Loucy (cell line): Measurements from ENCODE around the gene SORT1.

ENCODE experiments used
- H2AFZ ChIP-seq: fragments of 200-600 bp; sonication (generic); 2 replicates; pipeline ENCODE4 v1.6.0; 2016; ENCODE audit warnings: antibody characterized with exemption, mild to moderate bottlenecking, low read length, moderate library complexity
- H3F3A ChIP-seq: fragments of 200-600 bp; 2 replicates; pipeline ENCODE4 v1.6.0; 2016; ENCODE audit warnings: antibody characterized with exemption, low read depth, mild to moderate bottlenecking
- H3K27me3 ChIP-seq: fragments of 200-600 bp; sonication (generic); 2 replicates; pipeline ENCODE4 v1.6.1; 2014; ENCODE audit warnings: low read length, mild to moderate bottlenecking; ENCODE audit not compliant: insufficient read depth, poor library complexity, severe bottlenecking
- H3K36me3 ChIP-seq: fragments of 200-600 bp; sonication (generic); 2 replicates; pipeline ENCODE4 v1.6.1; 2016; ENCODE audit warnings: low read length; ENCODE audit not compliant: insufficient read depth
- H3K4me1 ChIP-seq: fragments of 200-600 bp; sonication (generic); 2 replicates; pipeline ENCODE4 v1.5.1; 2014; ENCODE audit warnings: low read length, mild to moderate bottlenecking; ENCODE audit not compliant: insufficient read depth, poor library complexity, severe bottlenecking
- H3K4me2 ChIP-seq: fragments of 200-600 bp; sonication (generic); 2 replicates; pipeline ENCODE4 v1.6.0; 2014; ENCODE audit warnings: antibody characterized with exemption, low read length, low read depth, mild to moderate bottlenecking; ENCODE audit not compliant: poor library complexity, severe bottlenecking
- H3K4me3 ChIP-seq: fragments of 200-600 bp; sonication (generic); 2 replicates; pipeline ENCODE4 v1.5.1; 2014; ENCODE audit warnings: low read length, mild to moderate bottlenecking, mixed read lengths; ENCODE audit not compliant: poor library complexity, severe bottlenecking
- H3K79me2 ChIP-seq: fragments of 200-600 bp; sonication (generic); 2 replicates; pipeline ENCODE4 v1.6.1; 2014; ENCODE audit warnings: low read length; ENCODE audit not compliant: insufficient read depth
- H3K9ac ChIP-seq: fragments of 200-600 bp; sonication (generic); 2 replicates; pipeline ENCODE4 v1.6.0; 2014; ENCODE audit warnings: mild to moderate bottlenecking, low read depth, low read length, moderate library complexity; ENCODE audit not compliant: poor library complexity, severe bottlenecking
- H3K9me2 ChIP-seq: fragments of 200-600 bp; sonication (generic); replicated peaks from 2 replicates; pipeline ENCODE4 v1.6.1; 2016; ENCODE audit warnings: low read depth, low read length, mixed read lengths
- H3K9me3 ChIP-seq: fragments of 200-600 bp; sonication (generic); 2 replicates; pipeline ENCODE4 v1.6.1; 2014; ENCODE audit warnings: mild to moderate bottlenecking, antibody characterized with exemption, low read length, low read depth; ENCODE audit not compliant: insufficient read depth
- H4K20me1 ChIP-seq: fragments of 200-600 bp; sonication (generic); 2 replicates; pipeline ENCODE4 v1.6.0; 2014; ENCODE audit warnings: antibody characterized with exemption, low read length, mild to moderate bottlenecking; ENCODE audit not compliant: insufficient read depth, poor library complexity, severe bottlenecking
- CTCF ChIP-seq: fragments of 200-600 bp; sonication (generic); conservative IDR thresholded peaks from 2 replicates; pipeline ENCODE4 v1.5.1; 2014; ENCODE audit warnings: mild to moderate bottlenecking, antibody characterized with exemption, low read length
- EZH2phosphoT487 ChIP-seq: fragments of 200-600 bp; IDR thresholded peaks from 2 replicates; pipeline ENCODE4 v1.6.1; 2018; ENCODE audit warnings: antibody characterized with exemption, mild to moderate bottlenecking, moderate library complexity, borderline replicate concordance

SORT1 gene

GRCh38 chr1:109381573-109381972 lies 16.1 kb downstream of the SORT1 start:
- no peaks in the 10 kb centered on the region for H3K36me3 ChIP-seq
- no peaks in the 10 kb centered on the region for H3K9me3 ChIP-seq

GRCh38 chr1:109379907-109380306 lies 17.8 kb downstream of the SORT1 start:
- Histone ChIP-seq H3K9ac (no peak overlapping the region), H3K9me3 (no peaks in the 10 kb centered on the region), H3F3A (no peaks in the 10 kb centered on the region), H3K79me2 (peaks cover 46% of the 10 kb centered on the region), H3K4me1 (peaks cover 4% of the 10 kb centered on the region), H3K4me2 (no peak overlapping the region), H3K36me3 (no peaks in the 10 kb centered on the region), H2AFZ (no peak overlapping the region), H3K9me2 (no peaks in the 10 kb centered on the region), H4K20me1 (peaks cover 5% of the 10 kb centered on the region), H3K4me3 (no peak overlapping the region), H3K27me3 (no peaks in the 10 kb centered on the region)
- TF ChIP-seq EZH2phosphoT487: no peak
- no peak for TF ChIP-seq CTCF

More at GRCh38 chr1:109381573-109381972, 16.1 kb downstream of the SORT1 start:
- Histone ChIP-seq H3K4me2 (no peak overlapping the region), H2AFZ (no peak overlapping the region), H3F3A (no peaks in the 10 kb centered on the region), H3K9me2 (no peaks in the 10 kb centered on the region), H3K9ac (no peak overlapping the region), H4K20me1 (peaks cover 5% of the 10 kb centered on the region), H3K79me2 (peaks cover 47% of the 10 kb centered on the region), H3K27me3 (no peaks in the 10 kb centered on the region), H3K4me1 (peaks cover 10% of the 10 kb centered on the region), H3K4me3 (no peak overlapping the region)
- no peak for TF ChIP-seq CTCF
- no peak for TF ChIP-seq EZH2phosphoT487

GRCh38 chr1:109379422-109379821 lies 18.3 kb downstream of the SORT1 start:
- Histone ChIP-seq H3K4me1 (peaks cover 4% of the 10 kb centered on the region), H3K79me2 (peaks cover 46% of the 10 kb centered on the region), H4K20me1 (peaks cover 5% of the 10 kb centered on the region), H3K9me2 (no peaks in the 10 kb centered on the region), H3K4me3 (no peak overlapping the region), H3K9ac (no peak overlapping the region), H3K9me3 (no peaks in the 10 kb centered on the region), H3K27me3 (no peaks in the 10 kb centered on the region), H3K36me3 (no peaks in the 10 kb centered on the region), H3K4me2 (no peak overlapping the region), H3F3A (no peaks in the 10 kb centered on the region), H2AFZ (no peak overlapping the region)
- TF ChIP-seq EZH2phosphoT487: no peak
- TF ChIP-seq CTCF: no peak
